Stomach (tissue), 4 donors: ENCODE data around the gene E4F1.

Experiments
- EP300 ChIP-seq: sonication (generic); formaldehyde crosslinking; IDR thresholded peaks from one replicate; pipeline ENCODE4 v1.6.1; 2017; ENCODE audit warnings: antibody characterized with exemption
- POLR2A ChIP-seq, 4 donors: fragments of 450-650 bp; IDR thresholded peaks; one replicate each; pipeline ENCODE4 v1.6.1; 2016; ENCODE audit warnings: antibody characterized with exemption in 4 of 4, control low read depth in 2 of 4, mild to moderate bottlenecking in 1 of 4, moderate library complexity in 1 of 4
- POLR2AphosphoS5 ChIP-seq, 3 donors: sonication (generic); formaldehyde crosslinking; IDR thresholded peaks; one replicate each; pipeline ENCODE4 v1.6.1; 2016; ENCODE audit warnings: antibody characterized with exemption in 3 of 3
- TF ChIP-seq, protein P1 (sequence below), 7 experiments: fragments of 450-650 bp in 4 of 7; fragments of 200-600 bp in 3 of 7; sonication (generic) in 3 of 7; IDR thresholded peaks; one replicate each; pipeline ENCODE4 v1.5.1; 2016 to 2019; ENCODE audit warnings: antibody characterized with exemption in 7 of 7, control low read depth in 2 of 7, mild to moderate bottlenecking in 1 of 7

- TF ChIP-seq, protein P1, sequence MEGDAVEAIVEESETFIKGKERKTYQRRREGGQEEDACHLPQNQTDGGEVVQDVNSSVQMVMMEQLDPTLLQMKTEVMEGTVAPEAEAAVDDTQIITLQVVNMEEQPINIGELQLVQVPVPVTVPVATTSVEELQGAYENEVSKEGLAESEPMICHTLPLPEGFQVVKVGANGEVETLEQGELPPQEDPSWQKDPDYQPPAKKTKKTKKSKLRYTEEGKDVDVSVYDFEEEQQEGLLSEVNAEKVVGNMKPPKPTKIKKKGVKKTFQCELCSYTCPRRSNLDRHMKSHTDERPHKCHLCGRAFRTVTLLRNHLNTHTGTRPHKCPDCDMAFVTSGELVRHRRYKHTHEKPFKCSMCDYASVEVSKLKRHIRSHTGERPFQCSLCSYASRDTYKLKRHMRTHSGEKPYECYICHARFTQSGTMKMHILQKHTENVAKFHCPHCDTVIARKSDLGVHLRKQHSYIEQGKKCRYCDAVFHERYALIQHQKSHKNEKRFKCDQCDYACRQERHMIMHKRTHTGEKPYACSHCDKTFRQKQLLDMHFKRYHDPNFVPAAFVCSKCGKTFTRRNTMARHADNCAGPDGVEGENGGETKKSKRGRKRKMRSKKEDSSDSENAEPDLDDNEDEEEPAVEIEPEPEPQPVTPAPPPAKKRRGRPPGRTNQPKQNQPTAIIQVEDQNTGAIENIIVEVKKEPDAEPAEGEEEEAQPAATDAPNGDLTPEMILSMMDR (IDR thresholded peaks at IDR 0.05), result no peak
- TF ChIP-seq POLR2A (IDR thresholded peaks at IDR 0.05) (no peak), POLR2AphosphoS5 (IDR thresholded peaks at IDR 0.05) (no peak), EP300 (no peak)
These were observed 41.4 kb upstream of the E4F1 start for GRCh38 chr16:2181952-2182351.
